NCI-H1417 (cell line): ENCODE results near the gene C2orf76.
A peak's percentile ranks its signal among the peaks of the same experiment; 100 is the strongest.

Source experiments
- DNase-seq, 3 experiments: peaks; one replicate each; lab custom pipeline; 2025; lab: John Stamatoyannopoulos, UW

C2orf76 gene

GRCh38 chr2:119264781-119265692 is 101.6 kb downstream of the C2orf76 start:
- peak; percentile 35 to 79 (median 43) for DNase-seq

DNA sequence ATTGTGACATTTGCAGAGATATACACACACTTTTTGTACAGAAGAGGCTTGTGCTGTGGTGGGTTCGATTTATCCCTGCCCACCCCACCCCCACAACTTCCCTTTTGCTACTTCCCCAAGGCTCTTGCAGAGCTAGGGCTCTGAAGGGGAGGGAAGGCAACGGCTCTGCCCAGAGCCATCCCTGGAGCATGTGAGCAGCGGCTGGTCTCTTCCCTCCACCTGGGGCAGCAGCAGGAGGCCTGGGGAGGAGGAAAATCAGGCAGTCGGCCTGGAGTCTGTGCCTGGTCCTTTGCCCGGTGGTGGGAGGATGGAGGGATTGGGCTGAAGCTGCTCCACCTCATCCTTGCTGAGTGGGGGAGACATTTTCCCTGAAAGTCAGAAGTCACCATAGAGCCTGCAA is 103.0 kb downstream of the C2orf76 start:
- no peak for DNase-seq

DNA sequence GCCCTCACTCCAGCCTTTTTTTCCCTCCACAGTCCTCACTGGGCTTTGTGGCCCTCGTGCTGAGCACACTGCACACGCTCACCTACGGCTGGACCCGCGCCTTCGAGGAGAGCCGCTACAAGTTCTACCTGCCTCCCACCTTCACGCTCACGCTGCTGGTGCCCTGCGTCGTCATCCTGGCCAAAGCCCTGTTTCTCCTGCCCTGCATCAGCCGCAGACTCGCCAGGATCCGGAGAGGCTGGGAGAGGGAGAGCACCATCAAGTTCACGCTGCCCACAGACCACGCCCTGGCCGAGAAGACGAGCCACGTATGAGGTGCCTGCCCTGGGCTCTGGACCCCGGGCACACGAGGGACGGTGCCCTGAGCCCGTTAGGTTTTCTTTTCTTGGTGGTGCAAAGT is 103.6 kb downstream of the C2orf76 start:
- DNase-seq = no peak

- DNase-seq = no peak
Observed at GRCh38 chr2:119261493-119262225, 105.0 kb downstream of the C2orf76 start.

DNA sequence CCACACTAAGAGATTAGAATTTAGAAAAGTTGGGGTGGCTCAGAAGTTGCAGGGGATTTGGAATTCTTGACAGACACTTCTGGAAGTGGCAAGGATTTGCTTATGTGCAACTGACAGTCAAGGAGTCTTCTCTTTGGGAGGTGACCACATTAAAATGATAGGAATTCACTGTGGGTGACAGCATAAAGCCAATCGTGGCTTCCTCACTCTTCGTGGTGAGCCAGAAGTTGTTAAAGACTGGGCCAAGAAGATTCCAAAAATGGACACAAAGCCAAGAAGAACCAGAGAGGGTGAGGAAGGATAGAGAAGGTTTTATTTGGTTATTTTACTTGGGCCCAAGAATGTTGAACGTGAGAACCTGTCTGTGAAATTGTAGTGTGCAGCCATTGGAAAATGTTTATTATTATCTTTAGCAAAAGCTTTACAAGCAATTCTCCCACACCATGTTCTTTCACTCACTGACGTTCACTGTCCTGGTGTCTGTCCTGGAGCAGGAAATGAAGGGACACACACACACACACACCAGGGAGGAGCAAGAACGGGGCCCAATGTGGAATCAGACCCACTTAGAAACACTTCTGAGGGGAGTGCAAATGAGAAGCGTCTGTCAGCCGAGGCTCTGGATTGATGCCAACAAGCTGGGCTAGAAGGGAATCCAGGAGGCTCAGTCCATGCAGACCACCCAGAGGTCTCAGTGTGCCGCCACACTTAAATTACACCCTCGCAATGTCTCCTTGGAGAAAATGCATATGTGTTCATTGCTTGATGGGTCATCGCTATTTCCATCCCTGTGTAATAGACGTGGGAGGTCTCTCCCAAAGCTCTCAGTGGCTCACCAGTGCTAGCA is 105.8 kb downstream of the C2orf76 start:
- DNase-seq = peak in 1 of 3 experiments; percentile 14

DNA sequence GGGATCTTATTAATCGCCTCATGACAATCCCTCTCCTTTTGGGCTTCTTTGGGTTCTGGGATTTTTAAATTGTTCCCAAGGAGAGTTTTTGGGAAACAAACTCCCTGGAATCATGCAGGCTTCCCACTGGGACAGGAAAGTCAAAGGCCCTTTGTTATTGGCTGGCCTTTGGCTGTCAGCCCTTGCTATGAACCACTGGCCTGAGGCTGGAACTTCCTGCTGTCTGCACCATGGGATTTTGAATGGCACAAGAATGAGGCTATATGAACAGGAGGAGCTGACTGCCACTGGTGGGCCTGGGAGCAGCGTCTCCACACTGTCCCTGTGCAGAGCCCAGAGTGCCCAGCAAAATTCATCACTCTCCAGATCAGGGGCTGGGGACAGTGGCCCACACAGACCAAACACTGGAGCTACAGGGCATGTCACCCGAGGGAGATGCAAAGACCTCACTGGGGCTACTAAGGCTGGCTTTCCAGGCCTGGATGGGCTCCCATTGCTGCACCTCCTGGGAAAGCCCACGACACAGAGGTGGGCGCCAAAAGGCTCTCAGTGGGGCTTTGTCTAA is 107.3 kb downstream of the C2orf76 start:
- DNase-seq = no peak

- no peak for DNase-seq
Observed at GRCh38 chr2:119257198-119257597, 109.4 kb downstream of the C2orf76 start.

GRCh38 chr2:119256582-119256921 is 110.1 kb downstream of the C2orf76 start:
- DNase-seq = no peak

GRCh38 chr2:119255760-119256581 is 110.7 kb downstream of the C2orf76 start:
- peak in 2 of 3 experiments; percentile 32 to 67 for DNase-seq

- no peak for DNase-seq
Observed at GRCh38 chr2:119254601-119255080, 112.0 kb downstream of the C2orf76 start.

DNA sequence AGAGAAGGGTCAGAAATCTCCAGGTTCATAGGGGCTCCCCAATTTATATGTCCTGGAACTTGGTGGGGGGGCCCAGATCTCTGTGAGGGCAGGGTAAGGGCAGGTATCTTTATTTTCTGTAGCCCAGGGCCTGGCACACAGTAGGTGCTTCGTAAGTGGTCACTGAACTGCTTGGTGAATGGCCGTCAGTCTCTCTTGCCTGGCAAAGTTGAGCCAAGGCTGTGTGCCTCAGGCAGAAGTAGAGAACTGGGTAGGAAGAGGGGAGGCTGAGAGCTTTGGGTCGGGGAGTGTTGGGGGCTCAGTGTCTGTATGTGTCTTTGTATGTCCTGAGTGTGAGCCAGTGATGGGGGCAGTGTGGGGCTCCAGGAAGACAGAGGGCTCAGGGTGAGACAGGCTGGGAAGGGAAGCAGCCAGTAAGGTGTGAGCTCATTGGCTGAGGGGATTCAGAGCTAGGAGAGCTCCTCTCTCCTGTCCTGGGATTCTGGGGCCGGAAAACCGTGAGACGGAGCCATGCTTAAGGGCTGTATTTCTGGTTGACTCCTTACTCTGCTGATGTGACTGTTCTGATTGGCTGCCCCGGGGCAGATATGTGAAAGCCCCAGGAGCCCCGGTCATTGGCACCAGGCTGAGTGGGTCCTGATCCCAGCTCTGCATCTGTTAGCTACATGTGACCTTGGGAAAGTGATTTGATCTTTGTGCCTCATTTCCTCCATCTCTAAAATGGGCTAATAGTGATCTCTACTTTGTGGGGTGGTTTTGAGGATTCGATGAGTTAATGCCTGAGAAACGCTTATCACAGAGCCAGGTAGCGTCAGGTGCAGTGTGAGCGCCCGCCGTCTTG is 112.7 kb downstream of the C2orf76 start:
- no peak for DNase-seq

- no peak for DNase-seq
Observed at GRCh38 chr2:119253114-119253702, 113.4 kb downstream of the C2orf76 start.
